Neural cell (in vitro differentiated cells): ENCODE results near the gene MAML3.

Experiments used
- CTCF ChIP-seq: fragments of 450-650 bp; IDR thresholded peaks from 2 replicates; pipeline ENCODE4 v1.5.1; 2014; ENCODE audit warnings: antibody characterized with exemption, mild to moderate bottlenecking, moderate library complexity; ENCODE audit not compliant: poor library complexity, severe bottlenecking
- EP300 ChIP-seq: fragments of 450-650 bp; conservative IDR thresholded peaks from 2 replicates; pipeline ENCODE4 v1.6.1; 2014; ENCODE audit warnings: antibody characterized with exemption, mild to moderate bottlenecking, moderate library complexity; ENCODE audit not compliant: poor library complexity, severe bottlenecking
- EZH2 ChIP-seq: fragments of 200-600, 300-800 bp; shearing (Covaris generic), sonication (generic); IDR thresholded peaks from 2 replicates; pipeline ENCODE4 v1.6.1; 2014; ENCODE audit warnings: antibody characterized with exemption, low read length, borderline replicate concordance, mild to moderate bottlenecking; ENCODE audit not compliant: insufficient read depth, poor library complexity, severe bottlenecking
- MXI1 ChIP-seq: fragments of 450-650 bp; conservative IDR thresholded peaks from 2 replicates; pipeline ENCODE4 v1.6.1; 2014; ENCODE audit warnings: antibody characterized with exemption, mild to moderate bottlenecking; ENCODE audit not compliant: poor library complexity, severe bottlenecking
- POLR2AphosphoS5 ChIP-seq: IDR thresholded peaks from 2 replicates; pipeline ENCODE4 v1.6.1; 2012
- RAD21 ChIP-seq: fragments of 450-650 bp; conservative IDR thresholded peaks from 2 replicates; pipeline ENCODE4 v1.6.1; 2014; ENCODE audit warnings: antibody characterized with exemption, mild to moderate bottlenecking, moderate library complexity
- REST ChIP-seq: IDR thresholded peaks from 2 replicates; pipeline ENCODE4 v1.6.1; 2012; ENCODE audit warnings: borderline replicate concordance
- SMC3 ChIP-seq: fragments of 450-650 bp; conservative IDR thresholded peaks from 2 replicates; pipeline ENCODE4 v1.6.1; 2014; ENCODE audit warnings: antibody characterized with exemption, mild to moderate bottlenecking, moderate library complexity; ENCODE audit not compliant: poor library complexity
- TAF1 ChIP-seq: IDR thresholded peaks from 2 replicates; pipeline ENCODE4 v1.6.1; 2012; ENCODE audit warnings: low read depth

- TF ChIP-seq CTCF (no peak), RAD21 (no peak), SMC3 (no peak), EZH2 (no peak), EP300 (no peak), POLR2AphosphoS5 (no peak), TAF1 (no peak), MXI1 (no peak), REST (no peak)
Observed at GRCh38 chr4:139801895-139802294, 352.1 kb downstream of the MAML3 start.
